NCI-H128 (cell line): ENCODE measurements around the gene ITGB8.
"Not testable (repeated sequence)": the region's sequence is repeated elsewhere in the genome, so short reads cannot be mapped to it uniquely, and the experiment has no call there.

Experiments used
- DNase-seq: peaks from one replicate; lab custom pipeline; 2025; ENCODE audit not compliant: unreplicated experiment; lab: John Stamatoyannopoulos, UW

Gene ITGB8

GRCh38 chr7:20330239-20330927 lies at the start of gene ITGB8:
ITGB8 (plus strand) TSS chr7:20330900; CDS start chr7:20331807, 907 bp downstream.
- peak; percentile 61 for DNase-seq

GRCh38 chr7:20282959-20283358 lies 47.7 kb upstream of the ITGB8 start:
- no peak for DNase-seq

- no peak for DNase-seq
Observed at GRCh38 chr7:20283385-20283784, 47.3 kb upstream of the ITGB8 start.

GRCh38 chr7:20284003-20284770 lies 46.5 kb upstream of the ITGB8 start:
- DNase-seq = no peak

- DNase-seq = no peak
Observed at GRCh38 chr7:20284771-20285143, 45.9 kb upstream of the ITGB8 start.

- DNase-seq = no peak
Observed at GRCh38 chr7:20287317-20287716, 43.4 kb upstream of the ITGB8 start.

- no peak for DNase-seq
Observed at GRCh38 chr7:20288036-20288435, 42.7 kb upstream of the ITGB8 start.

GRCh38 chr7:20290505-20291111 lies 40.1 kb upstream of the ITGB8 start:
- DNase-seq = no peak

- DNase-seq = no peak
Observed at GRCh38 chr7:20293336-20293735, 37.4 kb upstream of the ITGB8 start.

- DNase-seq = no peak
Observed at GRCh38 chr7:20296444-20296843, 34.3 kb upstream of the ITGB8 start.

GRCh38 chr7:20296901-20297300 lies 33.8 kb upstream of the ITGB8 start:
- DNase-seq = no peak

GRCh38 chr7:20298486-20298901 lies 32.2 kb upstream of the ITGB8 start:
- DNase-seq = no peak

- DNase-seq = no peak
Observed at GRCh38 chr7:20299145-20299544, 31.6 kb upstream of the ITGB8 start.

- DNase-seq = no peak
Observed at GRCh38 chr7:20299647-20300312, 30.9 kb upstream of the ITGB8 start.

GRCh38 chr7:20301311-20301939 lies 29.3 kb upstream of the ITGB8 start:
- no peak for DNase-seq

GRCh38 chr7:20302300-20302699 lies 28.4 kb upstream of the ITGB8 start:
- DNase-seq = not testable (repeated sequence)

GRCh38 chr7:20302891-20303290 lies 27.8 kb upstream of the ITGB8 start:
- no peak for DNase-seq

- no peak for DNase-seq
Observed at GRCh38 chr7:20304366-20304765, 26.3 kb upstream of the ITGB8 start.

GRCh38 chr7:20305726-20306125 lies 25.0 kb upstream of the ITGB8 start:
- no peak for DNase-seq

GRCh38 chr7:20306180-20306946 lies 24.3 kb upstream of the ITGB8 start:
- no peak for DNase-seq
